Measurements from ENCODE around the gene TMEM37.

TMEM37 gene

DNA sequence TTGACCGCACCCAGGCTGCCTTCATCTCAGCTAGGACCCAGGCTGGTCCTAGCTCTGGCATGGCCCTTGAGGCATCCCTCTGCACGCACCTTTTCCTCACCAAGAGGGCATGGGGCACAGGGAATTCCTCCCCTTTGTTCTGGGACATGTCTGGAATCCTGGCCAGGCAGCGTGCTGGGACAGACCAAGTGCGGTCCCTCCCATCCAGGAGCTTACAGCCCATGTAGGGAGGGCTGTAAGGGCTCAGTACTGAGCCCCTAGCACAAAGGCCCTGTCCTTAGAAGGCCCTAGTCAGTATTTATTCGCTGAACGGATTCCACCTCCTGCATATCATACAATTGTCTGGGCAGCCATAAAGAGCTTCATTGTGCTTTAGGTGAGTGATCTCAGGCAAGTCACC is 3.0 kb downstream of the TMEM37 start:
- DNase-seq = no peak

- DNase-seq = no peak
These were observed 3.7 kb downstream of the TMEM37 start for GRCh38 chr2:119435081-119435952.

GRCh38 chr2:119435953-119436297 is 4.3 kb downstream of the TMEM37 start:
- DNase-seq = no peak

DNA sequence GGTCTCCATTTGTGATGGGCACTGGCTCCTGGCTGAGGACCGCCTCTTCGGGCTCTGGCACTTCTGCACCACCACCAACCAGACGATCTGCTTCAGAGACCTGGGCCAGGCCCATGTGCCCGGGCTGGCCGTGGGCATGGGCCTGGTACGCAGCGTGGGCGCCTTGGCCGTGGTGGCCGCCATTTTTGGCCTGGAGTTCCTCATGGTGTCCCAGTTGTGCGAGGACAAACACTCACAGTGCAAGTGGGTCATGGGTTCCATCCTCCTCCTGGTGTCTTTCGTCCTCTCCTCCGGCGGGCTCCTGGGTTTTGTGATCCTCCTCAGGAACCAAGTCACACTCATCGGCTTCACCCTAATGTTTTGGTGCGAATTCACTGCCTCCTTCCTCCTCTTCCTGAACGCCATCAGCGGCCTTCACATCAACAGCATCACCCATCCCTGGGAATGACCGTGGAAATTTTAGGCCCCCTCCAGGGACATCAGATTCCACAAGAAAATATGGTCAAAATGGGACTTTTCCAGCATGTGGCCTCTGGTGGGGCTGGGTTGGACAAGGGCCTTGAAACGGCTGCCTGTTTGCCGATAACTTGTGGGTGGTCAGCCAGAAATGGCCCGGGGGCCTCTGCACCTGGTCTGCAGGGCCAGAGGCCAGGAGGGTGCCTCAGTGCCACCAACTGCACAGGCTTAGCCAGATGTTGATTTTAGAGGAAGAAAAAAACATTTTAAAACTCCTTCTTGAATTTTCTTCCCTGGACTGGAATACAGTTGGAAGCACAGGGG is 5.5 kb downstream of the TMEM37 start:
- no peak for DNase-seq

- DNase-seq = no peak
These were observed 6.5 kb downstream of the TMEM37 start for GRCh38 chr2:119438128-119438656.

- no peak for DNase-seq
These were observed 7.2 kb downstream of the TMEM37 start for GRCh38 chr2:119438726-119439284.

DNA sequence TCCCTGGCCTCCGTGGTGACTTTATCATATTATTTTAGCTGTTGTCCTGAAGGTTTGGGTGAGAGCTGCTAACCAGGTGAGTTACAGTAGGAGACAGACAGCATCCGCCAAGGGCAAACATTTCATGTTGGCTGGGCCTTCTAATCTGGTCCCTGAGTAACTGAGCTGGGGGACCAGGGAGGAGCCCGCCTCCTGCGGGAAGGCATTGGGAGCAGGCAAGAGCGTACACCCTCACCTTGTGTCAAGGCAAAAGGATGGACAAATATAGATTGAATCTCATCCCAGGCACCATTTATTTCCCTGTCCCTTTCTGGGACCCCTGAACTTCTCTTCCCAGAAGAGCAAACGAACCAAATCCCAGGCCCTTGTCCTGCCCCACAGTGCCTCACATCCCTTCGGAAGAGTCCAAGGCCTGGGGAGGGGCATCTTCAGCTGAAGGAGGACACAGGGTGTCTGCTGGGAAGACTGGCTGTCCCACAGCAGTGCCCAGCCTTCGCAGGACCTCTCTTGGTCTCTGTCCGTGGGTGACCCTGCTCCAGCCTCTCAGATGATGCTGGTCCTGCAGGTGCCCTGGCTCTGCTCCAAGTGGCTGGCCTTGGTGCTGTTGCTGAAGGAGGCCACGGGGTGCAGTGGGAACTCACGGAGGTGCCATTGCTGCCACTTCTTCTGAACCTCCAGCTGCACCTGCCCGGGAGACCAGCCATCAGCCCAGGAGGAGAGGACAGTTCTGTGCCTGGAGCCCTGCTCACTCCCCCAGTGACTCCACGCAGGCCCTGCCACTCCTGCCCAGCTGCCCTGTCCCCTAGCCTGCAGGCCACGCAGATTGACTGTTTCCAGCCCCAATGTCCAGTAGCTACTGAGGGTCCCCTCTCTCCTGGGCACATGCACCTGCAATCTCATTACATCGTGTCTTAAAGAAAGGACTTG is 8.2 kb downstream of the TMEM37 start:
- DNase-seq = no peak

DNA sequence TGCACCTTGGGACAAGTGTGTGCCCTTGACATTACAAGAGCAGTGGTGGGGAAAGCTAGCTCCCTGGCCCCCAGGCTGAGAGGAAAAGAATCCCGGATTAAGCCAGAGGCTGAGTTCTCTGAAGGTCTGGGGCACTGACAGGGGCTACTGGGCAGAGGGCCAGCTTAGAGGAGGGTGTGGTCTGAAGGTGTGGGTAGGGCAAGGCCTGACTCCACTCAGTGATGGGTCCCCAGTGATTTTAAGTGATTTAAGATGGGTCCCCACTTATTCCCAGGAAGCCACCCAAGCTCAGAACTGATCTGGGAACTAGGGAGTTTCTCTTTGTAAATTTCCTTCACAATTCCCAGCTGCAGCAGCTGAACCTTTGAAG is 8.8 kb downstream of the TMEM37 start:
- DNase-seq = no peak

GRCh38 chr2:119440873-119441272 is 9.2 kb downstream of the TMEM37 start:
- no peak for DNase-seq

DNA sequence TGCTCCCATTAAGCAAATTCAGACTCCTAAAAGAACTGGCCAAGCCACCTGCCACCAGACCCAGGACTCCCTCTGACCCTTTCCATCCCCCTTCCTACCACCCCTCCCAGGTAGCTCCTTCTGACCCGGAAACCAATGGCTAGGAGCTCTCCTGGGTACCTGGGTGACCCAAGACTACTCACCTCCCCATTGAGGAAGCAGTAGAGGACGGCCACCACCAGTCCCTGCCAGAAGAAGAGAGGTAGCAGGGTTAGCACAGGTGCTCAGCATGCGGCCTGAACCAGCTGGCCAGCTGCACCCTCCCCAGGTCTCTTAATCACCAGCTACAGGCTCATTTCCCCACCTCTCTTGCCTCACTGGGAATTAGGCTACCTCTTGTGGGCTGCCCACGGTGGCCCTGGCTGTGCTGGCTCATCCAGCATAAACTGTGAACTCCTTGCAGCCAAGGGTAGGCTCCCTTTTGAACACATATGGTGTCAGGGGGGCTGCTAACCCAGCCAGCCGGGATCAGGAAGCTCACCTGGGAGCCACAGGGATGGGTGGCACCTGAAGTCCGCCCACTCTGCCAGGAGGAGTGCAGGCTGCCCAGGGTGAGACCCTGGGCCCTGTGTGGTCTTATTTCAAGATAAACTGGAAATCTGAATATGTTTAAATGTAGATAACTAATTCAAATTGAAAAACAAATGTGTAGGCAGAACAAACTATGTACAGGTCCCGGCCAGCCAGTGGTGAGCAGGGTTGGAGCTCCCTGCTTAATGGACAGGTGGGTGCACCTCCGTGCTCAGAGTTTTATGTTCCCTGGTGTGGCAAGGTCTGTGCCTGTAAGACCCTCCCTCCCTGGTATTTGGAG is 9.9 kb downstream of the TMEM37 start:
- no peak for DNase-seq

GRCh38 chr2:119442226-119442619 is 10.6 kb downstream of the TMEM37 start:
- DNase-seq = no peak

- no peak for DNase-seq
These were observed 11.2 kb downstream of the TMEM37 start for GRCh38 chr2:119442850-119443249.

DNA sequence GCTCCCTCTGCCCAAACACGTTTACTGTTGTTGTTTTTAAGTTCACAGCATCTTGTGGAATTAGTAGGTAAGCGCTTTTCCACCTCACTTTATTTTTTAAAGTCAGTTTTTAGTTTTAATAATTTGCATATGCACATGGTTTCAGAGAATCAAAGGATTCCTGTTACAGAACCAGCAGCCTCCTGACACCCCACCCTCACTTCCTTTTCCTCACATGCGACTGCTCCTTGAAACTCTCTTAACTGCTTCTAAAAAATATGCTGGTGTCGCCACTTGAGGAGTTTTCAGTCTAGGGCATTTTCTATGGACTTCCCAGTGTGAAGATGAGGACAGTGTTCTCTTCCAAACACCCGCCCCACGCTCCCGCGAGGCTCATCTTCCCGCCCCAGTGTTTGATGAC is 14.4 kb downstream of the TMEM37 start:
- DNase-seq = no peak

- DNase-seq = no peak
These were observed 16.9 kb downstream of the TMEM37 start for GRCh38 chr2:119448427-119449141.

DNA sequence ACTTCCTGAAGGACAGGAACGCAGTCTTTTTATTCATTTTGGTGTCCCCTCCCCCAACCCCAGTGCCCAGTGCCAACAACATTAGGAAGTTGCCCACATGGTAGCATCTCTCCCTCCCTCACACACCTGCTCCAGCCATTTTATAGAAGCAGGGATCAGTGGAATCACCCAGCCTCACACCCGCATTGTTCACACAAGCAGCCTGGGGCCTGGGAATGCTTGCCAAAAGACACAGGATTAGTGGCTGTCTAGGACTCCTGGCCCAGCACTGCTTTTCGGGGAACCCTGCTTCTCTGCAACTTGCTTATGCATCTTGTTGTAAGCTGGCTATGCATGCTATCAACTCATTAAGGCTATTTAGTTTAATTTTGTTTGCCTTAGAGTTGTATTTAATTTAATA is 17.9 kb downstream of the TMEM37 start:
- DNase-seq = no peak

DNA sequence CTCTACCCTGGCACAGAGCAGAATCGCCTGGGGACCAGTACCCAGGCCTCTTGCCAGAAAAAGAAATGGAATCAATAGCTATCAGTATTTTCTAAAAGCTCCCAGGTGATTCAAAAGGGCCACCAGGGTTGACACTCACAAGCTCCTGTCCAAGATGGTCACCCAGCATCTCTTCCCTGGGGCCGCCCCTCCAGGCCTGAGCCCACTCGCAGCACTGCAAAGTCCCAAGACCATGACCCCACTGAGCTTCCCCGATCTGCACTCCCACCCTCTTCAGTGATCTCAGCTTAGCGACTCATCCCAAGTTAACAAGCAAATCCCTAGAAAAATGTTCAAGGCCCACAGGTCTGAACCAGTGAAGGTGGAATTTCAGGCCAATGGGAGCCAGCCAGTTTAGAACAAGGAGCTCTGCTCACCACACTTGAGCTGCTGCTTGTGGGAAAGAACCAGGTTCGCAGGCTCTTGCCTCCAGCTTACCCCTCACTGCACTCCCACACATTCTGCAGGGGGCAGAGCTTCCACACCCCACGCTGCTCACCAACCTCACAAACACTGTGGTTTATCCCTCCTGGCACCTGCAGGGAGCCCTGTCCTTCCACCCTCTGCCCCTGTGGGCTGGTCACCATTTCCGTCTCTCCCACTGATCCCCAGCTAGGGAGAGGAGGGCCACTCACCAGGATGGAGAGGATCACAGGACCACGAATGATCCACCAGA is 19.8 kb downstream of the TMEM37 start:
- DNase-seq = no peak

DNA sequence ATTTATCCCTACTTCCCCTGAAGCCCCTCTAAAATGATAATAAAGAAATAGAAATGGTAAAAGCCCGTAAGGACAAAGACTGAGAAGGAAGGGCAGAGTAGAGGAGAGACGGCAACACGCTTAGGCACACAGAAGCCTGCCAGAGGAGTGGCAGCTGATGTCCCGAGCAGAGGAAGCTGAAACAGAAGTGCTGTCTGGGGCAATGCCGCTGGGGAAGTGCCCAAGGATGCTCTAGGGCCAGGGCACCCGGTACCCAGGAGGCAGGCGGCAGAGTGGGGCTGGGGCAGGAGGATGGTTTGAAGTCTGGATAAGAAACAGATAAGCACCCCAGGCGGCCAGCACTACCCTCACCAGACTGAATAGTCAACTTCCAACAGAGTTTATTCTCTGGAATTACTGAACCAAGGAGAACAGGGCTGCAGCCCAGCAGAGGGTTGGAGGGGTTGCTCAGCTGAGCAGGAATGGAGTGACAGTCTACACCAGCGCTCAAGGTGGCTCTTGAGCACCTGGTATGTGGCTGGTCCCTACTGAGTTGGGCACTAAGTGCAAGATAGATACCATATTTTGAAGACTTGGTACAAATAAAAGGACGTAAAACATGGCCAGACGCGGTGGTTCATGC is 22.4 kb downstream of the TMEM37 start:
- DNase-seq = no peak

DNA sequence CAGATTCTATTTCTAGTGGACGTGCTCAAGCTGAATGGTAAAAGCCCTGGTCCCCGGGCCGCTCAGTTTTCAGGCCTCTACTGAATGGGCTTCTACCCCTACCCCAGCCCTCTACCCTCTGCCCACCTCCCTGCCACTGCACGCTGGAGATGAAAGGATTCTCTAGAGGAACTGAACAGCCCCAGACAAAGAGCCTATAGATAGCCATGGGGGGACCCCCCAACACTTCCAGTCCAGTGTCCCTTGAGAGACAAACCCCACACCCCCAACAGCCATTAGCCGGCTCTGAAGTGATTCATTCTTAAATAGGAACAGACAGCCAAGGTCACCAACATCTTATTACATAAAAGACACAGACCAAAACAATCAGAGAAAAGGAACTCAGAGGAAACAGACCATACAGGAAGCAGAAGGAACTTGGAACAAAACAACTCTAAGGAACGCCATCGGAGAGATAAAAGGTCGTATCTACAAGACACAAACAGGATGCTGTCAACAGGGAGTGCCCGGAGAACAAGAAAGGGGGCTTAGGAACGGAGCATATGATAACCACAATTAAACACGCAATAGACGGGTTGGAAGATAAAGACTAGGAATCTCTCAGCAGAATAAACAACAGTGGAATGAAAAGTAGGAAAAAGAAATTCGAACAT is 23.5 kb downstream of the TMEM37 start:
- no peak for DNase-seq

DNA sequence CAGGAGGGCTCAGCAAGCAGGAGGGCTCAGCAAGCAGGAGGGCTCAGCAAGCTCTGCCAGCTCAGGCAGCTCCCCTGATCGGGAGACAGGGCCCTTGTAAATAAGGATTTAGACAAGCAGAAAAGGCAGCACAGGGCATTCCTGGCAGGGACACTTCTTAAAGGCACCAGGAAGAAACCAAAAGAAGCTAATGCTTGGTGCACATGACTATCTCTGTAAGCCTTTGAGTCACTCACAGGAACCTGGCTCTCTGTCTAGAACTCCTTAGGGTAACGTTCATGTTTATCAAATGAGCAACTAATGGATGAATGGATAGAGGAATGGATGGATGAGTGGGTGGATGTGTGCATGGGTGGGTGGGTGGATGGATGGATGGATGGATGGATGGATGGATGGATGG is 28.4 kb downstream of the TMEM37 start:
- no peak for DNase-seq
